H1 (cell line): ENCODE data around the gene TNP1. TPM values are rescaled to one million over a fixed set of nuclear protein-coding genes. Genes with fewer than 3 reads are reported as not detected.

Experiments used
- CTCF ChIA-PET: fragments of 300-600 bp; sonication (Branson Sonifier 250); formaldehyde crosslinking; loops from one replicate; lab custom pipeline; 2021; ENCODE audit not compliant: partially characterized antibody; lab: Charles Lee
- POLR2A ChIA-PET: fragments of 300-600 bp; sonication (Branson Sonifier 250); formaldehyde crosslinking; loops from one replicate; lab custom pipeline; 2021; ENCODE audit warnings: inconsistent platforms; ENCODE audit not compliant: partially characterized antibody; lab: Charles Lee
- DNase-seq, 2 experiments: peaks; one replicate each; pipeline versions ENCODE4 v3.0.0 to v3.0.0-alpha.2; 2010 to 2022; ENCODE audit warnings: low spot score in 2 of 2, low read depth in 1 of 2, mixed read lengths in 1 of 2
- FAIRE-seq: peaks from 2 replicates; lab custom pipeline; 2011; peaks lifted over from hg19 to GRCh38; lab: Jason Lieb, UNC
- H2AFZ ChIP-seq: 2 replicates; pipeline ENCODE4 v1.8.1; 2012; ENCODE audit warnings: low read length, inconsistent platforms
- H2AK5ac ChIP-seq: 2 replicates; pipeline ENCODE4 v1.6.1; 2013; ENCODE audit warnings: low read depth, low read length
- H2BK120ac ChIP-seq: replicated peaks from 2 replicates; pipeline ENCODE3; 2013; ENCODE audit warnings: low read depth, low read length, inconsistent platforms
- H2BK12ac ChIP-seq: 2 replicates; pipeline ENCODE4 v1.6.1; 2013; ENCODE audit warnings: low read depth, low read length
- H2BK15ac ChIP-seq: 2 replicates; pipeline ENCODE4 v1.6.1; 2013; ENCODE audit warnings: low read length
- H2BK20ac ChIP-seq: 2 replicates; pipeline ENCODE4 v1.6.1; 2013; ENCODE audit warnings: low read length
- H2BK5ac ChIP-seq: 2 replicates; pipeline ENCODE4 v1.6.1; 2013; ENCODE audit warnings: low read depth, low read length
- H3K14ac ChIP-seq: 2 replicates; pipeline ENCODE4 v1.6.1; 2013; ENCODE audit warnings: inconsistent platforms; ENCODE audit not compliant: insufficient read length
- H3K18ac ChIP-seq: 2 replicates; pipeline ENCODE4 v1.6.1; 2013; ENCODE audit warnings: low read length; ENCODE audit errors: extremely low read depth
- H3K23ac ChIP-seq: 2 replicates; pipeline ENCODE4 v1.6.1; 2013; ENCODE audit warnings: inconsistent platforms; ENCODE audit not compliant: insufficient read length
- H3K23me2 ChIP-seq: 2 replicates; pipeline ENCODE4 v1.6.1; 2013; ENCODE audit warnings: low read depth, low read length
- H3K27ac ChIP-seq: 2 replicates; pipeline ENCODE4 v1.6.1; 2011; ENCODE audit warnings: low read depth, low read length, inconsistent platforms
- H3K27me3 ChIP-seq, 4 experiments: replicated peaks in 1 of 4; 1 replicate in 1 of 4; 2 replicates in 3 of 4; pipeline versions ENCODE4 v1.6.1 to v1.8.1; 2011 to 2013; ENCODE audit warnings: low read length in 3 of 4, mild to moderate bottlenecking in 3 of 4, inconsistent platforms in 2 of 4, mixed read lengths in 2 of 4, moderate library complexity in 1 of 4; ENCODE audit not compliant: control insufficient read depth in 3 of 4, insufficient read depth in 3 of 4; ENCODE audit errors: extremely low read depth in 1 of 4
- H3K36me3 ChIP-seq, 4 experiments: 2 replicates each; pipeline versions ENCODE4 v1.6.1 to v1.8.1; 2011 to 2013; ENCODE audit warnings: mild to moderate bottlenecking in 4 of 4, low read length in 3 of 4, moderate library complexity in 2 of 4, control low read depth in 1 of 4, inconsistent platforms in 1 of 4; ENCODE audit not compliant: insufficient read depth in 4 of 4, control insufficient read depth in 2 of 4
- H3K4ac ChIP-seq: replicated peaks from 2 replicates; pipeline ENCODE3; 2013; ENCODE audit warnings: low read length, low read depth, mixed read lengths, inconsistent platforms; ENCODE audit not compliant: insufficient read length
- H3K4me1 ChIP-seq, 4 experiments: replicated peaks in 1 of 4; 1 replicate in 1 of 4; 2 replicates in 3 of 4; pipeline versions ENCODE4 v1.6.1 to v1.8.1; 2011 to 2013; ENCODE audit warnings: low read length in 3 of 4, inconsistent platforms in 2 of 4, mixed read lengths in 1 of 4; ENCODE audit not compliant: insufficient read depth in 4 of 4, control insufficient read depth in 3 of 4
- H3K4me2 ChIP-seq, 2 experiments: 2 replicates each; pipeline versions ENCODE4 v1.6.1 to v1.8.1; 2011 to 2013; ENCODE audit warnings: low read depth in 2 of 2, low read length in 2 of 2, control low read depth in 1 of 2, inconsistent platforms in 1 of 2, mild to moderate bottlenecking in 1 of 2; ENCODE audit not compliant: insufficient read depth in 1 of 2
- H3K4me3 ChIP-seq, 4 experiments: fragments of 200-600, 300-600 bp in 1 of 4; sonication (generic), shearing (Covaris generic), sonication (Bioruptor Twin) in 1 of 4; 2 replicates each; pipeline versions ENCODE4 v1.5.1 to v1.8.1; 2011 to 2016; ENCODE audit warnings: low read length in 4 of 4, low read depth in 3 of 4, control low read depth in 2 of 4, inconsistent platforms in 2 of 4, mild to moderate bottlenecking in 2 of 4, mixed read lengths in 1 of 4, moderate library complexity in 1 of 4; ENCODE audit not compliant: insufficient read depth in 2 of 4; ENCODE audit errors: extremely low read depth in 1 of 4
- H3K56ac ChIP-seq: replicated peaks from 2 replicates; pipeline ENCODE3; 2013; ENCODE audit warnings: low read depth, mild to moderate bottlenecking, mixed read lengths, low read length, inconsistent platforms; ENCODE audit not compliant: insufficient read length
- H3K79me1 ChIP-seq: 2 replicates; pipeline ENCODE4 v1.6.1; 2013; ENCODE audit warnings: low read depth, low read length, control low read depth
- H3K79me2 ChIP-seq, 2 experiments: 2 replicates each; pipeline versions ENCODE4 v1.6.1 to v1.8.1; 2012 to 2013; ENCODE audit warnings: low read length in 2 of 2, mild to moderate bottlenecking in 2 of 2, inconsistent platforms in 1 of 2; ENCODE audit not compliant: insufficient read depth in 2 of 2, control insufficient read depth in 1 of 2
- H3K9ac ChIP-seq, 4 experiments: replicated peaks in 1 of 4; 1 replicate in 1 of 4; 2 replicates in 3 of 4; pipeline versions ENCODE4 v1.6.1 to v1.8.1; 2011 to 2013; ENCODE audit warnings: low read depth in 3 of 4, low read length in 3 of 4, control low read depth in 2 of 4, mild to moderate bottlenecking in 2 of 4, moderate library complexity in 2 of 4, inconsistent platforms in 1 of 4; ENCODE audit errors: extremely low read depth in 1 of 4
- H3K9me3 ChIP-seq, 2 experiments: 2 replicates each; pipeline versions ENCODE4 v1.6.1 to v1.8.1; 2012 to 2013; ENCODE audit warnings: mild to moderate bottlenecking in 2 of 2, moderate library complexity in 2 of 2, control low read depth in 1 of 2, inconsistent platforms in 1 of 2, low read depth in 1 of 2, low read length in 1 of 2, mixed read lengths in 1 of 2; ENCODE audit not compliant: insufficient read depth in 2 of 2
- H4K20me1 ChIP-seq, 2 experiments: replicated peaks in 1 of 2; 2 replicates each; pipeline versions ENCODE3 to v1.8.1; 2011 to 2013; ENCODE audit warnings: inconsistent platforms in 2 of 2, low read length in 2 of 2, mild to moderate bottlenecking in 1 of 2; ENCODE audit not compliant: insufficient read depth in 2 of 2, control insufficient read depth in 1 of 2
- H4K5ac ChIP-seq: 2 replicates; pipeline ENCODE4 v1.6.1; 2013; ENCODE audit warnings: low read length, low read depth, mixed read lengths, inconsistent platforms; ENCODE audit not compliant: insufficient read length
- H4K8ac ChIP-seq: 2 replicates; pipeline ENCODE4 v1.8.0; 2013; ENCODE audit warnings: mild to moderate bottlenecking, moderate library complexity, low read length, inconsistent platforms; ENCODE audit not compliant: insufficient read depth; ENCODE audit errors: extremely low read depth
- H4K91ac ChIP-seq: replicated peaks from 2 replicates; pipeline ENCODE3; 2013; ENCODE audit warnings: low read length, mixed read lengths, inconsistent platforms; ENCODE audit not compliant: insufficient read length
- POU5F1 ChIP-seq: IDR thresholded peaks from 2 replicates; pipeline ENCODE4 v1.6.1; 2011; ENCODE audit warnings: low read depth, mild to moderate bottlenecking, low read length, moderate library complexity
- WGBS, 2 experiments: shearing (Covaris generic) in 1 of 2; methylation state at CpG; one replicate each; pipeline versions ENCODE4 v1.1.6 to v1.1.7; 2013 to 2015; ENCODE audit warnings: low lambda C conversion rate in 2 of 2, mixed read lengths in 2 of 2, inconsistent platforms in 1 of 2, low coverage in 1 of 2, missing lambda C conversion rate in 1 of 2; ENCODE audit not compliant: insufficient replicate concordance in 2 of 2, insufficient coverage in 1 of 2, insufficient read length in 1 of 2; ENCODE audit errors: extremely low coverage in 1 of 2, missing lambda C conversion rate in 1 of 2; 5-methylcytosine and 5-hydroxymethylcytosine counted together
- polyA plus RNA-seq, 7 experiments: library from polyadenylated mRNA; depleted of rRNA in 3 of 7; stranded (reverse) in 5 of 7; unstranded in 2 of 7; fragments of >200 nt in 5 of 7; fragments of 200-250 nt in 2 of 7; gene quantifications; 1 replicate in 5 of 7; 2 replicates in 1 of 7; 4 replicates in 1 of 7; pipeline versions ENCODE4 v1.2.1 to v1.2.3, GENCODE V29; 2011 to 2013; ENCODE audit warnings: missing spikeins in 2 of 7, mixed read lengths in 2 of 7
- total RNA-seq: library from RNA; stranded (reverse); fragmentation: NEBNext Ultra II Directional; extraction: Animal tissue kit (Norgen Biotek cat#: 25700); gene quantifications from 2 replicates; pipeline ENCODE4 v1.2.1, GENCODE V29; 2021

TNP1 gene
- total and polyA plus RNA-seq, 2 of the 8 experiments (the other 6 are each of a cell fraction or from before 2014, with no cell fraction given), result not detected

GRCh38 chr2:216863946-216864345 lies 4.1 kb upstream of the TNP1 start:
- no peaks in the 10 kb centered on the region for H3K79me2 ChIP-seq
- H3K18ac ChIP-seq, result no peak overlapping the region
- H3K27me3 ChIP-seq, result no peaks in the 10 kb centered on the region
- 75% methylated on average over 4 of the region's 4 CpGs; no CpG with 5 or more reads in 1 of the 2 experiments for WGBS, 2 experiments
- no peaks in the 10 kb centered on the region for H3K4me1 ChIP-seq
- H4K91ac ChIP-seq, result no peak overlapping the region
- peaks cover 0 to 8% of the 10 kb centered on the region in 2 experiments; a peak in 2 of 4 replicates for H3K9me3 ChIP-seq
- no peak overlapping the region for H2AK5ac ChIP-seq
- H4K20me1 ChIP-seq, result no peaks in the 10 kb centered on the region
- no peak overlapping the region for H3K56ac ChIP-seq
- H3K9ac ChIP-seq, result no peak overlapping the region
- H4K8ac ChIP-seq, result no peak overlapping the region
- no peak overlapping the region for H2BK120ac ChIP-seq
- no peak overlapping the region for H2BK5ac ChIP-seq
- POLR2A ChIA-PET, result no interaction called here
- H3K14ac ChIP-seq, result no peak overlapping the region
- H3K23me2 ChIP-seq, result no peaks in the 10 kb centered on the region
- H2BK12ac ChIP-seq, result no peak overlapping the region
- no peak for DNase-seq
- no peak overlapping the region for H3K4me2 ChIP-seq
- no peak overlapping the region for H3K4ac ChIP-seq
- CTCF ChIA-PET, result interaction anchor here (1.1 kb wide), 1 partner anchor 8 kb away, joined by 3 read pairs; no protein-coding TSS in a partner anchor
- H3K4me3 ChIP-seq, result no peak overlapping the region
- H3K23ac ChIP-seq, result no peak overlapping the region
- no peak overlapping the region for H3K27ac ChIP-seq
- H2BK20ac ChIP-seq, result no peak overlapping the region
- no peak overlapping the region for H2AFZ ChIP-seq
- no peak for FAIRE-seq
- no peaks in the 10 kb centered on the region for H3K36me3 ChIP-seq
- H3K79me1 ChIP-seq, result no peaks in the 10 kb centered on the region; the same call in 1 of the 2 replicates
- H2BK15ac ChIP-seq, result no peak overlapping the region
- no peak overlapping the region for H4K5ac ChIP-seq
- no peak for TF ChIP-seq POU5F1
